ENCODE measurements around the gene IGHMBP2. TPM values are rescaled to one million over a fixed set of nuclear protein-coding genes. Genes with fewer than 3 reads are reported as not detected.

IGHMBP2 gene
- total and polyA plus RNA-seq, 9 of the 15 experiments (the other 6 are each of a cell fraction or from before 2014, with no cell fraction given), result 1.6 to 24.8 (median 14.5) TPM

GRCh38 chr11:68924073-68924925 is 20.6 kb downstream of the IGHMBP2 start:
- Histone ChIP-seq H3K27me3 (ENCODE audit: control insufficient read depth in 2 of 2, insufficient read depth in 2 of 2, low read length in 2 of 2) (no peaks in the 10 kb centered on the region), H3K9me1 (ENCODE audit: control insufficient read depth, insufficient read depth, low read length) (no peaks in the 10 kb centered on the region), H3K27ac (ENCODE audit: extremely low read depth, low read depth, low read length) (no peak overlapping the region), H3K4me1 (replicated peaks in 1 of 2; ENCODE audit: control insufficient read depth in 2 of 2, insufficient read depth in 2 of 2, low read length in 2 of 2) (no peaks in the 10 kb centered on the region), H3K4me3 (no peak overlapping the region), H2AFZ (ENCODE audit: low read depth, low read length) (no peak overlapping the region), H3K9me3 (replicated peaks; ENCODE audit: control insufficient read depth, insufficient read depth, low read depth, low read length) (peaks cover 14% of the 10 kb centered on the region), H3K9ac (ENCODE audit: insufficient read depth in 1 of 2, low read depth in 2 of 2, low read length in 2 of 2) (no peak overlapping the region), H3K79me2 (ENCODE audit: control insufficient read depth, insufficient read depth, low read length) (no peaks in the 10 kb centered on the region; the same call in 2 of the 3 replicates), H3K4me2 (ENCODE audit: insufficient read depth, low read length) (no peak overlapping the region), H3K36me3 (ENCODE audit: control insufficient read depth, insufficient read depth, low read length) (peaks cover 94% of the 10 kb centered on the region), H4K20me1 (replicated peaks; ENCODE audit: control insufficient read depth, insufficient read depth, low read length) (no peaks in the 10 kb centered on the region)
- POLR2A ChIA-PET, result no interaction called here
- no peak for FAIRE-seq
- CTCF ChIA-PET (ENCODE audit: low intra/inter-chr PET ratio), result no interaction called here
- WGBS (ENCODE audit: insufficient coverage, low coverage, missing lambda C conversion rate), result 85% methylated on average over 9 of the region's 10 CpGs
- no peak for ATAC-seq
- DNase-seq (ENCODE audit: extremely low read depth in 1 of 4, low spot score in 3 of 4), result no peak
- in situ Hi-C loops (cut with MboI) (no loop called here), intact Hi-C loops (cut with micrococcal nuclease) (no loop called here)
- TF ChIP-seq, protein P1, sequence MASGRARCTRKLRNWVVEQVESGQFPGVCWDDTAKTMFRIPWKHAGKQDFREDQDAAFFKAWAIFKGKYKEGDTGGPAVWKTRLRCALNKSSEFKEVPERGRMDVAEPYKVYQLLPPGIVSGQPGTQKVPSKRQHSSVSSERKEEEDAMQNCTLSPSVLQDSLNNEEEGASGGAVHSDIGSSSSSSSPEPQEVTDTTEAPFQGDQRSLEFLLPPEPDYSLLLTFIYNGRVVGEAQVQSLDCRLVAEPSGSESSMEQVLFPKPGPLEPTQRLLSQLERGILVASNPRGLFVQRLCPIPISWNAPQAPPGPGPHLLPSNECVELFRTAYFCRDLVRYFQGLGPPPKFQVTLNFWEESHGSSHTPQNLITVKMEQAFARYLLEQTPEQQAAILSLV (tag; IDR thresholded peaks at IDR 0.05), result no peak
- TF ChIP-seq SREBF1 (IDR thresholded peaks at IDR 0.05; ENCODE audit: borderline replicate concordance, low read depth, low read length) (no peak), KDM5B (IDR thresholded peaks at IDR 0.05; ENCODE audit: insufficient replicate concordance, low read depth, low read length) (no peak), KDM4B (IDR thresholded peaks at IDR 0.05; ENCODE audit: borderline replicate concordance in 2 of 2, low read depth in 1 of 2) (no peak), SMARCA4 (IDR thresholded peaks at IDR 0.05) (no peak)
- TF ChIP-seq, protein P2, sequence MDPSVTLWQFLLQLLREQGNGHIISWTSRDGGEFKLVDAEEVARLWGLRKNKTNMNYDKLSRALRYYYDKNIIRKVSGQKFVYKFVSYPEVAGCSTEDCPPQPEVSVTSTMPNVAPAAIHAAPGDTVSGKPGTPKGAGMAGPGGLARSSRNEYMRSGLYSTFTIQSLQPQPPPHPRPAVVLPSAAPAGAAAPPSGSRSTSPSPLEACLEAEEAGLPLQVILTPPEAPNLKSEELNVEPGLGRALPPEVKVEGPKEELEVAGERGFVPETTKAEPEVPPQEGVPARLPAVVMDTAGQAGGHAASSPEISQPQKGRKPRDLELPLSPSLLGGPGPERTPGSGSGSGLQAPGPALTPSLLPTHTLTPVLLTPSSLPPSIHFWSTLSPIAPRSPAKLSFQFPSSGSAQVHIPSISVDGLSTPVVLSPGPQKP (CRISPR knock-in tag; IDR thresholded peaks at IDR 0.05), result no peak
- BruUV-seq (replicated peaks), result no TSS peak
